ENCODE results near the gene STMN3. TPM values are rescaled to one million over a fixed set of nuclear protein-coding genes. Genes with fewer than 3 reads are reported as not detected.

The STMN3 gene
- total and polyA plus RNA-seq, 10 of the 15 experiments (the other 5 are each of a cell fraction or from before 2014, with no cell fraction given) = 0.09 to 3.6 (median 1.4) TPM; not detected in 1

- TF ChIP-seq CHD1 (IDR thresholded peaks at IDR 0.05; ENCODE audit: low read depth, low read length) = no peak
- no peak for TF ChIP-seq ZNF207 (IDR thresholded peaks at IDR 0.05; ENCODE audit: borderline replicate concordance)
- TF ChIP-seq, protein P1, sequence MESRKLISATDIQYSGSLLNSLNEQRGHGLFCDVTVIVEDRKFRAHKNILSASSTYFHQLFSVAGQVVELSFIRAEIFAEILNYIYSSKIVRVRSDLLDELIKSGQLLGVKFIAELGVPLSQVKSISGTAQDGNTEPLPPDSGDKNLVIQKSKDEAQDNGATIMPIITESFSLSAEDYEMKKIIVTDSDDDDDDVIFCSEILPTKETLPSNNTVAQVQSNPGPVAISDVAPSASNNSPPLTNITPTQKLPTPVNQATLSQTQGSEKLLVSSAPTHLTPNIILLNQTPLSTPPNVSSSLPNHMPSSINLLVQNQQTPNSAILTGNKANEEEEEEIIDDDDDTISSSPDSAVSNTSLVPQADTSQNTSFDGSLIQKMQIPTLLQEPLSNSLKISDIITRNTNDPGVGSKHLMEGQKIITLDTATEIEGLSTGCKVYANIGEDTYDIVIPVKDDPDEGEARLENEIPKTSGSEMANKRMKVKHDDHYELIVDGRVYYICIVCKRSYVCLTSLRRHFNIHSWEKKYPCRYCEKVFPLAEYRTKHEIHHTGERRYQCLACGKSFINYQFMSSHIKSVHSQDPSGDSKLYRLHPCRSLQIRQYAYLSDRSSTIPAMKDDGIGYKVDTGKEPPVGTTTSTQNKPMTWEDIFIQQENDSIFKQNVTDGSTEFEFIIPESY (IDR thresholded peaks at IDR 0.05) = no peak
- TF ChIP-seq ESRRA (IDR thresholded peaks at IDR 0.05; ENCODE audit: low read length) = no peak
- TF ChIP-seq FOXK2 (IDR thresholded peaks at IDR 0.05) = no peak
- peak; percentile 65 for TF ChIP-seq MEF2B (IDR thresholded peaks at IDR 0.05; ENCODE audit: partially characterized antibody, poor library complexity, severe bottlenecking)
- TF ChIP-seq SMAD5 (IDR thresholded peaks at IDR 0.05; ENCODE audit: low read depth) = no peak
- TF ChIP-seq JUND (IDR thresholded peaks at IDR 0.05; ENCODE audit: low read depth, low read length) = no peak
- no peak for TF ChIP-seq ZNF384 (IDR thresholded peaks at IDR 0.05; ENCODE audit: borderline replicate concordance, low read depth, low read length)
- TF ChIP-seq SREBF1 (IDR thresholded peaks at IDR 0.05; ENCODE audit: low read length) = no peak
- no peak for TF ChIP-seq IRF4 (IDR thresholded peaks at IDR 0.05; ENCODE audit: low read depth, low read length)
- no peak; the same call in 1 of the 2 replicates for TF ChIP-seq ZBED1 (IDR thresholded peaks at IDR 0.05; ENCODE audit: borderline replicate concordance)
- TF ChIP-seq RUNX3 (IDR thresholded peaks at IDR 0.05; ENCODE audit: low read length) = peak; percentile 24; the same call in 1 of the 2 replicates
- peak; percentile 88 for TF ChIP-seq IKZF1 (conservative IDR thresholded peaks at IDR 0.05)
- TF ChIP-seq SKIL (IDR thresholded peaks at IDR 0.05; ENCODE audit: low read depth, poor library complexity, severe bottlenecking) = no peak
- no peak for TF ChIP-seq ZNF622 (IDR thresholded peaks at IDR 0.05)
- no peak for TF ChIP-seq ASH2L (IDR thresholded peaks at IDR 0.05; ENCODE audit: borderline replicate concordance, low read depth)
- peak; percentile 24; the same call in 1 of the 2 replicates for TF ChIP-seq CBFB (IDR thresholded peaks at IDR 0.05; ENCODE audit: low read depth)
- no peak for TF ChIP-seq CEBPB (IDR thresholded peaks at IDR 0.05; ENCODE audit: borderline replicate concordance in 1 of 2, low read depth in 2 of 2, low read length in 2 of 2)
- no peak for TF ChIP-seq BRCA1 (IDR thresholded peaks at IDR 0.05; ENCODE audit: low read depth, low read length)
- peak; percentile 98 for TF ChIP-seq EED (IDR thresholded peaks at IDR 0.05; ENCODE audit: low read depth)
- TF ChIP-seq FOXM1 (IDR thresholded peaks at IDR 0.05; ENCODE audit: low read depth, low read length) = peak; percentile 22; the same call in 1 of the 2 replicates
- TF ChIP-seq REST (IDR thresholded peaks at IDR 0.05; ENCODE audit: low read depth, low read length) = no peak
- 0 out of 2 replicates have a peak, but pooled peaks have one; percentile 26 for TF ChIP-seq POLR2AphosphoS2 (IDR thresholded peaks at IDR 0.05; ENCODE audit: low read depth, low read length)
- no peak for TF ChIP-seq SUPT20H (IDR thresholded peaks at IDR 0.05; ENCODE audit: borderline replicate concordance, control insufficient read depth, low read depth, low read length)
These were observed 45.7 kb upstream of the STMN3 start (continued) for GRCh38 chr20:63698739-63699465.
